Measurements from ENCODE around the gene APOA1. TPM values are rescaled to one million over a fixed set of nuclear protein-coding genes. Genes with fewer than 3 reads are reported as not detected.

APOA1 gene
- polyA plus RNA-seq, 1 donor (not counting 4 experiments of a cell fraction or from before 2014, with no cell fraction given): not detected

DNA sequence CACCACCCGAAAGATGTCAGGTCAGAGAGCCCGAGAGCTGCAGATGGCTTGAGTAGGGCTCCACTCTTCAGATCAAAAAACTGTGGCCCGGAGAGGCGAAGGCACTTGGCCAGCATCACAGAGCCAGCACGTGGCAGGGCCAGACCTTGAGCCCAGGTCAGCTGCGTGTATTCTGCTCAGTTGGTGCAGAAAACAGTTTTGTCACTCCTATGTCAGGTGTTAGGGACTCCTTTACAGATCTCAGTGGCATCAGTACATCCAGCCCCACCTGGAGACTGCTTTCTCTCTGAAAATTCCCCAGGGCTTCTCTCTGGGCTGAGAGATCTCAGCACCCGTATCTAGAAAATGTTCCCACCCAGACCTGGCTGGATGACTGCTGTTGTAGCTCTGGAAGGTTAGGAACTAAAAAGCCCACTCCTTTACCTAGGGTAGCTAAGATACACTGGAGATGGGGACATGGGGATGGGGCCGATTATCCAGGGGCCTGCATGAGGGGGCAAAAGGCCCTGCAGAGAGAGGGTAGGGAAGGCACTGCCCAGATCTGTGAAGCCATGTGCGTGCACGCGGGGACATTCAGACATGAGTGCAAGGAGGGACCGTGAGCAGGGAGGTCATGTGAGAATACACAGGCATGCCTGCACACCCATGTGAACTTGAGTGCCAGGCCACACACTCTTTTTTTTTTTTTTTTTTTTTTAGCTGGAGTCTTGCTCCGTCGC, 3.4 kb downstream of the APOA1 start:
- no peak overlapping the region for H3K27ac ChIP-seq (ENCODE audit: control insufficient read depth, insufficient read depth, low read length)
- FAIRE-seq (no peak), DNase-seq (ENCODE audit: low read depth, low spot score) (no peak)
- no peak overlapping the region for H3K9ac ChIP-seq (ENCODE audit: control insufficient read depth, extremely low read depth, insufficient read depth, low read length)
- H3K9me1 ChIP-seq (ENCODE audit: control insufficient read depth, extremely low read depth, insufficient read depth, low read length): no peaks in the 10 kb centered on the region
- no peak overlapping the region for H2AFZ ChIP-seq (ENCODE audit: control insufficient read depth, low read length)
- no peaks in the 10 kb centered on the region for H3K9me3 ChIP-seq (ENCODE audit: control insufficient read depth, low read depth, low read length)
- no peaks in the 10 kb centered on the region for H4K20me1 ChIP-seq (ENCODE audit: control insufficient read depth, extremely low read depth, insufficient read depth, low read length)
- no peaks in the 10 kb centered on the region for H3K27me3 ChIP-seq (ENCODE audit: control insufficient read depth, extremely low read depth, insufficient read depth, low read length)
- no peaks in the 10 kb centered on the region for H3K36me3 ChIP-seq (ENCODE audit: control insufficient read depth in 2 of 2, extremely low read depth in 1 of 2, insufficient read depth in 2 of 2, low read length in 2 of 2)
- TF ChIP-seq EZH2 (IDR thresholded peaks at IDR 0.05; ENCODE audit: low read length): no peak
- TF ChIP-seq, protein P1, sequence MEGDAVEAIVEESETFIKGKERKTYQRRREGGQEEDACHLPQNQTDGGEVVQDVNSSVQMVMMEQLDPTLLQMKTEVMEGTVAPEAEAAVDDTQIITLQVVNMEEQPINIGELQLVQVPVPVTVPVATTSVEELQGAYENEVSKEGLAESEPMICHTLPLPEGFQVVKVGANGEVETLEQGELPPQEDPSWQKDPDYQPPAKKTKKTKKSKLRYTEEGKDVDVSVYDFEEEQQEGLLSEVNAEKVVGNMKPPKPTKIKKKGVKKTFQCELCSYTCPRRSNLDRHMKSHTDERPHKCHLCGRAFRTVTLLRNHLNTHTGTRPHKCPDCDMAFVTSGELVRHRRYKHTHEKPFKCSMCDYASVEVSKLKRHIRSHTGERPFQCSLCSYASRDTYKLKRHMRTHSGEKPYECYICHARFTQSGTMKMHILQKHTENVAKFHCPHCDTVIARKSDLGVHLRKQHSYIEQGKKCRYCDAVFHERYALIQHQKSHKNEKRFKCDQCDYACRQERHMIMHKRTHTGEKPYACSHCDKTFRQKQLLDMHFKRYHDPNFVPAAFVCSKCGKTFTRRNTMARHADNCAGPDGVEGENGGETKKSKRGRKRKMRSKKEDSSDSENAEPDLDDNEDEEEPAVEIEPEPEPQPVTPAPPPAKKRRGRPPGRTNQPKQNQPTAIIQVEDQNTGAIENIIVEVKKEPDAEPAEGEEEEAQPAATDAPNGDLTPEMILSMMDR (optimal IDR thresholded peaks at IDR 0.05 in 1 of 3, IDR thresholded peaks at IDR 0.05 in 1 of 3, conservative IDR thresholded peaks at IDR 0.05 in 1 of 3; ENCODE audit: extremely low read depth in 1 of 3, insufficient read depth in 2 of 3, low read length in 3 of 3): no peak
- dilution Hi-C loops (cut with MboI; ENCODE audit: extremely low pct_ligation_motif_present, low sequenced_read_pairs): no loop called here
- no peaks in the 10 kb centered on the region for H3K79me2 ChIP-seq (ENCODE audit: control insufficient read depth, insufficient read depth, low read length)
- H3K4me2 ChIP-seq (ENCODE audit: control insufficient read depth, extremely low read depth, insufficient read depth, low read depth, low read length): no peak overlapping the region
- H3K4me3 ChIP-seq (ENCODE audit: control insufficient read depth in 2 of 3, extremely low read depth in 1 of 3, insufficient read depth in 2 of 3, low read depth in 1 of 3, low read length in 3 of 3): no peak overlapping the region
- peaks cover 4% of the 10 kb centered on the region for H3K4me1 ChIP-seq (ENCODE audit: control insufficient read depth, extremely low read depth, insufficient read depth, low read length)

DNA sequence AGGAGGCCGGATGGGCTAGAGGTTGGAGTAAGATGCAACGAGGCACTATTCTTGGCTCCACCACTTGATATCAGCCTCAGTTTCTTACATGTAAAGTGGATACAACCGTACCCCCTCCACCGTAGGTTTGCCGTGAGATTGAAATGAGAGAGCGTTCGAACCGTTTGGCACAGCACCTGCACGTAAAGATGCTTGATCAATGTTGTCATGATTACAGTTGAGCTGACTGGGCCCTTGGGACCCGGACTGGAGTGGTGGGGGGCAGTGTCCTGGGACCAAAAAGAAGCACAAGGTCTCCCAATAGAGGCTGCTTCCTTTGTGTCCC, 4.0 kb downstream of the APOA1 start:
- Histone ChIP-seq H3K9me1 (ENCODE audit: control insufficient read depth, extremely low read depth, insufficient read depth, low read length) (no peaks in the 10 kb centered on the region), H3K4me2 (ENCODE audit: control insufficient read depth, extremely low read depth, insufficient read depth, low read depth, low read length) (no peak overlapping the region), H3K79me2 (ENCODE audit: control insufficient read depth, insufficient read depth, low read length) (no peaks in the 10 kb centered on the region), H3K27me3 (ENCODE audit: control insufficient read depth, extremely low read depth, insufficient read depth, low read length) (no peaks in the 10 kb centered on the region), H3K9ac (ENCODE audit: control insufficient read depth, extremely low read depth, insufficient read depth, low read length) (no peak overlapping the region), H3K4me3 (ENCODE audit: control insufficient read depth in 2 of 3, extremely low read depth in 1 of 3, insufficient read depth in 2 of 3, low read depth in 1 of 3, low read length in 3 of 3) (no peak overlapping the region), H2AFZ (ENCODE audit: control insufficient read depth, low read length) (no peak overlapping the region), H3K36me3 (ENCODE audit: control insufficient read depth in 2 of 2, extremely low read depth in 1 of 2, insufficient read depth in 2 of 2, low read length in 2 of 2) (no peaks in the 10 kb centered on the region), H3K27ac (ENCODE audit: control insufficient read depth, insufficient read depth, low read length) (no peak overlapping the region), H3K9me3 (ENCODE audit: control insufficient read depth, low read depth, low read length) (no peaks in the 10 kb centered on the region), H4K20me1 (ENCODE audit: control insufficient read depth, extremely low read depth, insufficient read depth, low read length) (no peaks in the 10 kb centered on the region), H3K4me1 (ENCODE audit: control insufficient read depth, extremely low read depth, insufficient read depth, low read length) (peaks cover 4% of the 10 kb centered on the region)
- FAIRE-seq (no peak), DNase-seq (ENCODE audit: low read depth, low spot score) (no peak)
- no peak for TF ChIP-seq EZH2 (IDR thresholded peaks at IDR 0.05; ENCODE audit: low read length)
- TF ChIP-seq, protein P1 (optimal IDR thresholded peaks at IDR 0.05 in 1 of 3, IDR thresholded peaks at IDR 0.05 in 1 of 3, conservative IDR thresholded peaks at IDR 0.05 in 1 of 3; ENCODE audit: extremely low read depth in 1 of 3, insufficient read depth in 2 of 3, low read length in 3 of 3): no peak
- dilution Hi-C loops (cut with MboI; ENCODE audit: extremely low pct_ligation_motif_present, low sequenced_read_pairs): no loop called here
